SK-N-MC (cell line): ENCODE data around the gene WDR37.

Experiments used
- DNase-seq: peaks from one replicate; pipeline ENCODE4 v3.0.0-alpha.2; 2011; ENCODE audit warnings: low read depth, low spot score
- H3K27ac ChIP-seq: fragments of 200-600 bp; sonication (generic); 2 replicates; pipeline ENCODE4 v1.5.1; 2016; ENCODE audit warnings: mixed run types
- H3K36me3 ChIP-seq: fragments of 200-600 bp; sonication (generic); 2 replicates; pipeline ENCODE4 v1.6.1; 2017; ENCODE audit warnings: antibody characterized with exemption, low read length, mixed read lengths; ENCODE audit not compliant: insufficient read depth
- H3K4me3 ChIP-seq: fragments of 200-600 bp; sonication (generic); 2 replicates; pipeline ENCODE4 v1.5.1; 2016
- H3K9ac ChIP-seq: fragments of 200-600 bp; sonication (generic); 2 replicates; pipeline ENCODE4 v1.8.0; 2017; ENCODE audit warnings: mixed run types, mixed read lengths; ENCODE audit not compliant: insufficient read length
- H3K9me3 ChIP-seq: fragments of 200-600 bp; sonication (generic); 2 replicates; pipeline ENCODE4 v1.6.1; 2017; ENCODE audit warnings: low read depth, mild to moderate bottlenecking, antibody characterized with exemption, low read length, moderate library complexity, mixed read lengths
- EZH2 ChIP-seq: fragments of 200-600 bp; sonication (generic); IDR thresholded peaks from one replicate; pipeline ENCODE4 v1.6.1; 2017; ENCODE audit warnings: antibody characterized with exemption
- FOXP2 ChIP-seq: optimal IDR thresholded peaks from 2 replicates; pipeline ENCODE3; 2011; ENCODE audit warnings: mild to moderate bottlenecking, moderate library complexity; ENCODE audit not compliant: insufficient read depth; ENCODE audit errors: extremely low read length, control extremely low read depth
- POLR2AphosphoS5 ChIP-seq: IDR thresholded peaks from 2 replicates; pipeline ENCODE4 v1.6.1; 2012; ENCODE audit warnings: mild to moderate bottlenecking, low read depth, low read length, borderline replicate concordance

WDR37 gene

GRCh38 chr10:1100691-1101368 lies 44.6 kb downstream of the WDR37 start:
- Histone ChIP-seq H3K27ac (no peak overlapping the region), H3K9me3 (no peaks in the 10 kb centered on the region), H3K4me3 (no peak overlapping the region), H3K9ac (no peak overlapping the region), H3K36me3 (peaks cover 8% of the 10 kb centered on the region; the same call in 1 of the 2 replicates)
- TF ChIP-seq FOXP2 (no peak), POLR2AphosphoS5 (no peak), EZH2 (no peak)
- DNase-seq, result no peak

- Histone ChIP-seq H3K27ac (no peak overlapping the region), H3K9ac (no peak overlapping the region), H3K4me3 (no peak overlapping the region), H3K9me3 (no peaks in the 10 kb centered on the region), H3K36me3 (peaks cover 5% of the 10 kb centered on the region; the same call in 1 of the 2 replicates)
- DNase-seq, result no peak
- TF ChIP-seq FOXP2 (no peak), POLR2AphosphoS5 (no peak), EZH2 (no peak)
Measured at GRCh38 chr10:1101946-1102345, 45.8 kb downstream of the WDR37 start.

GRCh38 chr10:1102416-1102815 lies 46.2 kb downstream of the WDR37 start:
- no peak for DNase-seq
- TF ChIP-seq EZH2 (no peak), FOXP2 (no peak), POLR2AphosphoS5 (no peak)
- H3K36me3 ChIP-seq, result peaks cover 5% of the 10 kb centered on the region; the same call in 1 of the 2 replicates
- no peak overlapping the region for H3K4me3 ChIP-seq
- H3K27ac ChIP-seq, result no peak overlapping the region
- no peaks in the 10 kb centered on the region for H3K9me3 ChIP-seq
- no peak overlapping the region for H3K9ac ChIP-seq

GRCh38 chr10:1102831-1103230 lies 46.6 kb downstream of the WDR37 start:
- H3K36me3 ChIP-seq, result peaks cover 8% of the 10 kb centered on the region; the same call in 1 of the 2 replicates
- no peak for DNase-seq

GRCh38 chr10:1103551-1103950 lies 47.4 kb downstream of the WDR37 start:
- Histone ChIP-seq H3K9me3 (no peaks in the 10 kb centered on the region), H3K36me3 (peaks cover 9% of the 10 kb centered on the region; the same call in 1 of the 2 replicates), H3K9ac (no peak overlapping the region), H3K4me3 (no peak overlapping the region), H3K27ac (no peak overlapping the region)
- TF ChIP-seq FOXP2, result no peak
- no peak for TF ChIP-seq POLR2AphosphoS5
- no peak for TF ChIP-seq EZH2
- no peak for DNase-seq

More at GRCh38 chr10:1102831-1103230, 46.6 kb downstream of the WDR37 start:
- Histone ChIP-seq H3K9ac (no peak overlapping the region), H3K9me3 (no peaks in the 10 kb centered on the region), H3K4me3 (no peak overlapping the region), H3K27ac (no peak overlapping the region)
- TF ChIP-seq FOXP2 (no peak), EZH2 (no peak), POLR2AphosphoS5 (no peak)

GRCh38 chr10:1104971-1105370 lies 48.8 kb downstream of the WDR37 start:
- H3K4me3 ChIP-seq, result no peak overlapping the region
- peaks cover 9% of the 10 kb centered on the region; the same call in 1 of the 2 replicates for H3K36me3 ChIP-seq
- DNase-seq, result no peak
- no peaks in the 10 kb centered on the region for H3K9me3 ChIP-seq
- no peak overlapping the region for H3K27ac ChIP-seq
- H3K9ac ChIP-seq, result no peak overlapping the region
- no peak for TF ChIP-seq FOXP2
- no peak for TF ChIP-seq EZH2
- TF ChIP-seq POLR2AphosphoS5, result no peak

- Histone ChIP-seq H3K27ac (no peak overlapping the region), H3K9me3 (no peaks in the 10 kb centered on the region), H3K9ac (no peak overlapping the region), H3K36me3 (peaks cover 9% of the 10 kb centered on the region; the same call in 1 of the 2 replicates), H3K4me3 (no peak overlapping the region)
- DNase-seq, result no peak
- TF ChIP-seq EZH2 (no peak), POLR2AphosphoS5 (no peak), FOXP2 (no peak)
Measured at GRCh38 chr10:1107004-1107403, 50.8 kb downstream of the WDR37 start.

GRCh38 chr10:1107679-1108078 lies 51.5 kb downstream of the WDR37 start:
- DNase-seq, result no peak
- H3K36me3 ChIP-seq, result peaks cover 14% of the 10 kb centered on the region; the same call in 1 of the 2 replicates
- TF ChIP-seq POLR2AphosphoS5 (no peak), FOXP2 (no peak), EZH2 (no peak)
- no peak overlapping the region for H3K4me3 ChIP-seq
- H3K9me3 ChIP-seq, result no peaks in the 10 kb centered on the region
- no peak overlapping the region for H3K9ac ChIP-seq
- H3K27ac ChIP-seq, result no peak overlapping the region
